Measurements from ENCODE around the gene TUG1.

DNA sequence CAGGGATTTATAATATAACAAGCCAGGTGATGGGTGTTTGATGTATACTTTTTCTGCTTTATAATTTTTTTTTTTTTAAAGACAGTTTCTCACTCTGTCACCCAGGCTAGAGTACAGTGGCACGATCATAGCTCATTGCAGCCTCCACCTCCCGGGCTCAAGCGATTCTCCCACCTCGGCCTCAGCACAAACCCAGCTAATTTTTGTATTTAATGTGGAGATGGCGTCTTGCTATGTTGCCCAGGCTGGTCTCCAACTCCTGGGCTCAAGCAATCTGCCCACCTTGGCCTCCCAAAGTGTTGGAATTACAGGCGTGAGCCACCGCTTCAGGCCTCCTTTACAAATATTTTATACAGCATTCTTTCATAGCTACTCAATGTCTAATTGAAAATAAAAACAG, 49.1 kb upstream of the TUG1 start:
- TF ChIP-seq, protein P1, sequence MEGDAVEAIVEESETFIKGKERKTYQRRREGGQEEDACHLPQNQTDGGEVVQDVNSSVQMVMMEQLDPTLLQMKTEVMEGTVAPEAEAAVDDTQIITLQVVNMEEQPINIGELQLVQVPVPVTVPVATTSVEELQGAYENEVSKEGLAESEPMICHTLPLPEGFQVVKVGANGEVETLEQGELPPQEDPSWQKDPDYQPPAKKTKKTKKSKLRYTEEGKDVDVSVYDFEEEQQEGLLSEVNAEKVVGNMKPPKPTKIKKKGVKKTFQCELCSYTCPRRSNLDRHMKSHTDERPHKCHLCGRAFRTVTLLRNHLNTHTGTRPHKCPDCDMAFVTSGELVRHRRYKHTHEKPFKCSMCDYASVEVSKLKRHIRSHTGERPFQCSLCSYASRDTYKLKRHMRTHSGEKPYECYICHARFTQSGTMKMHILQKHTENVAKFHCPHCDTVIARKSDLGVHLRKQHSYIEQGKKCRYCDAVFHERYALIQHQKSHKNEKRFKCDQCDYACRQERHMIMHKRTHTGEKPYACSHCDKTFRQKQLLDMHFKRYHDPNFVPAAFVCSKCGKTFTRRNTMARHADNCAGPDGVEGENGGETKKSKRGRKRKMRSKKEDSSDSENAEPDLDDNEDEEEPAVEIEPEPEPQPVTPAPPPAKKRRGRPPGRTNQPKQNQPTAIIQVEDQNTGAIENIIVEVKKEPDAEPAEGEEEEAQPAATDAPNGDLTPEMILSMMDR (IDR thresholded peaks at IDR 0.05), result no peak
- no peak for TF ChIP-seq ZFX (IDR thresholded peaks at IDR 0.05; ENCODE audit: borderline replicate concordance)
